Lower leg skin (tissue), 4 donors: Measurements from ENCODE around the gene CFAP221. TPM values are rescaled to one million over a fixed set of nuclear protein-coding genes. Genes with fewer than 3 reads are reported as not detected.

ENCODE experiments used
- DNase-seq, 2 donors: peaks; one replicate each; pipeline ENCODE4 v3.0.0-alpha.2; 2019; ENCODE audit warnings: low spot score in 2 of 2
- H3K4me3 ChIP-seq: fragments of 200-600 bp; sonication (generic); 2 replicates; pipeline ENCODE4 v1.5.1; 2017; ENCODE audit warnings: mild to moderate bottlenecking, low read depth; ENCODE audit not compliant: poor library complexity, severe bottlenecking
- CTCF ChIP-seq, 3 donors: fragments of 450-650 bp; IDR thresholded peaks; one replicate each; pipeline ENCODE4 v1.5.1; 2016; ENCODE audit warnings: antibody characterized with exemption in 3 of 3, mild to moderate bottlenecking in 3 of 3, moderate library complexity in 2 of 3
- POLR2A ChIP-seq, 2 donors: fragments of 450-650 bp; IDR thresholded peaks; one replicate each; pipeline ENCODE4 v1.6.1; 2016 to 2017; ENCODE audit warnings: antibody characterized with exemption in 2 of 2, mild to moderate bottlenecking in 1 of 2, moderate library complexity in 1 of 2
- WGBS, 2 donors: methylation state at CpG; one replicate each; pipeline ENCODE4 v1.1.5; 2018; 5-methylcytosine and 5-hydroxymethylcytosine counted together
- intact Hi-C: fragments of 100-400 bp; cut with DNase I; formaldehyde crosslinking; loops from one replicate; pipeline ENCODE4 v1.15.0; 2023; ENCODE audit warnings: low total_unique reads
- total RNA-seq, 4 donors: library from RNA; depleted of rRNA; stranded (reverse); fragments of >200 nt; gene quantifications; one replicate each; pipeline ENCODE4 v1.1.0, GENCODE V29; 2016

Gene CFAP221
- total RNA-seq, 4 donors from 2014 or later: not detected

GRCh38 chr2:119688616-119689015, 144.4 kb downstream of the CFAP221 start:
- intact Hi-C loops: no loop called here

GRCh38 chr2:119689218-119689617, 145.0 kb downstream of the CFAP221 start:
- 89 to 92% methylated on average over 4 of the region's 4 CpGs for WGBS, 2 donors
- intact Hi-C loops: no loop called here
- H3K4me3 ChIP-seq: no peak overlapping the region
- DNase-seq: no peak
- no peak for TF ChIP-seq CTCF (IDR thresholded peaks at IDR 0.05)
- TF ChIP-seq POLR2A (IDR thresholded peaks at IDR 0.05): no peak

More at GRCh38 chr2:119688616-119689015, 144.4 kb downstream of the CFAP221 start:
- 93 to 95% methylated on average over 12 of the region's 12 CpGs for WGBS, 2 donors
- no peak overlapping the region for H3K4me3 ChIP-seq
- TF ChIP-seq CTCF (IDR thresholded peaks at IDR 0.05) (no peak), POLR2A (IDR thresholded peaks at IDR 0.05) (no peak)
- no peak for DNase-seq

- WGBS, 2 donors: 69 to 70% methylated on average over 7 of the region's 7 CpGs
These were observed 146.9 kb downstream of the CFAP221 start for GRCh38 chr2:119691189-119691588.

GRCh38 chr2:119691651-119692245, 147.5 kb downstream of the CFAP221 start:
- intact Hi-C loops: no loop called here
- no peak overlapping the region for H3K4me3 ChIP-seq
- TF ChIP-seq CTCF (IDR thresholded peaks at IDR 0.05): no peak
- TF ChIP-seq POLR2A (IDR thresholded peaks at IDR 0.05): no peak
- no peak for DNase-seq
- WGBS, 2 donors: 80 to 90% methylated on average over 12 of the region's 12 CpGs

More at GRCh38 chr2:119691189-119691588, 146.9 kb downstream of the CFAP221 start:
- TF ChIP-seq CTCF (IDR thresholded peaks at IDR 0.05) (no peak), POLR2A (IDR thresholded peaks at IDR 0.05) (no peak)
- intact Hi-C loops: no loop called here
- no peak for DNase-seq
- no peak overlapping the region for H3K4me3 ChIP-seq

GRCh38 chr2:119692310-119692709, 148.1 kb downstream of the CFAP221 start:
- H3K4me3 ChIP-seq: no peak overlapping the region
- no peak for DNase-seq
- TF ChIP-seq CTCF (IDR thresholded peaks at IDR 0.05) (no peak), POLR2A (IDR thresholded peaks at IDR 0.05) (no peak)
- intact Hi-C loops: no loop called here
- 97 to 100% methylated on average over 6 to 7 of the region's 7 CpGs for WGBS, 2 donors

- WGBS, 2 donors: 74 to 92% methylated on average over 6 to 7 of the region's 7 CpGs
- no peak for DNase-seq
- no peak for TF ChIP-seq POLR2A (IDR thresholded peaks at IDR 0.05)
- no peak for TF ChIP-seq CTCF (IDR thresholded peaks at IDR 0.05)
- no peak overlapping the region for H3K4me3 ChIP-seq
- intact Hi-C loops: no loop called here
These were observed 148.7 kb downstream of the CFAP221 start for GRCh38 chr2:119692954-119693353.
